Dendritic cell treated with granulocyte-macrophage colony-stimulating factor and Interleukin-4, amounts not matched to agents 40 ng/mL and 50 ng/mL, for 4 days (primary cell): ENCODE data around the gene NSD1.
"Not testable (repeated sequence)": the region's sequence is repeated elsewhere in the genome, so short reads cannot be mapped to it uniquely, and the experiment has no call there.

ENCODE experiments used
- H3K27ac Mint-ChIP-seq: one replicate; pipeline ENCODE4 v1.8.0; 2022; ENCODE audit warnings: mild to moderate bottlenecking, mixed read lengths
- H3K27me3 Mint-ChIP-seq: one replicate; pipeline ENCODE4 v1.8.0; 2022; ENCODE audit warnings: mild to moderate bottlenecking, mixed read lengths
- H3K36me3 Mint-ChIP-seq: one replicate; pipeline ENCODE4 v1.8.0; 2022; ENCODE audit warnings: low read depth, mixed read lengths
- H3K4me1 Mint-ChIP-seq: one replicate; pipeline ENCODE4 v1.8.0; 2022; ENCODE audit warnings: low read depth, mixed read lengths
- H3K4me3 Mint-ChIP-seq: one replicate; pipeline ENCODE4 v1.8.0; 2022; ENCODE audit warnings: mild to moderate bottlenecking, moderate library complexity, mixed read lengths
- H3K9me3 Mint-ChIP-seq: one replicate; pipeline ENCODE4 v1.8.0; 2022; ENCODE audit warnings: mixed read lengths
- intact Hi-C: fragments of 100-400 bp; cut with micrococcal nuclease; formaldehyde crosslinking; loops from one replicate; pipeline ENCODE4 v1.15.0; 2022

NSD1 gene

GRCh38 chr5:177230660-177231059 is 97.1 kb downstream of the NSD1 start:
- intact Hi-C loops: no loop called here
- no peaks in the 10 kb centered on the region for H3K27me3 Mint-ChIP-seq
- H3K27ac Mint-ChIP-seq: no peak overlapping the region
- H3K4me1 Mint-ChIP-seq: peaks cover 7% of the 10 kb centered on the region
- no peak overlapping the region for H3K4me3 Mint-ChIP-seq
- H3K9me3 Mint-ChIP-seq: no peaks in the 10 kb centered on the region
- H3K36me3 Mint-ChIP-seq: peaks cover 62% of the 10 kb centered on the region

- Mint-ChIP-seq H3K27ac (no peak overlapping the region), H3K9me3 (no peaks in the 10 kb centered on the region), H3K27me3 (no peaks in the 10 kb centered on the region), H3K36me3 (peaks cover 64% of the 10 kb centered on the region), H3K4me3 (no peak overlapping the region), H3K4me1 (peaks cover 7% of the 10 kb centered on the region)
- intact Hi-C loops: no loop called here
These were observed 98.1 kb downstream of the NSD1 start for GRCh38 chr5:177231479-177232250.

GRCh38 chr5:177232358-177232757 is 98.8 kb downstream of the NSD1 start:
- Mint-ChIP-seq H3K27ac (no peak overlapping the region), H3K4me3 (no peak overlapping the region), H3K36me3 (peaks cover 70% of the 10 kb centered on the region), H3K4me1 (peaks cover 7% of the 10 kb centered on the region), H3K27me3 (no peaks in the 10 kb centered on the region), H3K9me3 (no peaks in the 10 kb centered on the region)
- intact Hi-C loops: no loop called here

- Mint-ChIP-seq H3K4me1 (peaks cover 7% of the 10 kb centered on the region), H3K4me3 (no peak overlapping the region), H3K36me3 (peaks cover 74% of the 10 kb centered on the region), H3K9me3 (no peaks in the 10 kb centered on the region), H3K27me3 (no peaks in the 10 kb centered on the region), H3K27ac (no peak overlapping the region)
- intact Hi-C loops: no loop called here
These were observed 99.2 kb downstream of the NSD1 start for GRCh38 chr5:177232761-177233160.

GRCh38 chr5:177233206-177233605 is 99.6 kb downstream of the NSD1 start:
- intact Hi-C loops: no loop called here
- Mint-ChIP-seq H3K9me3 (no peaks in the 10 kb centered on the region), H3K27ac (no peak overlapping the region), H3K27me3 (no peaks in the 10 kb centered on the region), H3K36me3 (peaks cover 77% of the 10 kb centered on the region), H3K4me3 (no peak overlapping the region), H3K4me1 (peaks cover 7% of the 10 kb centered on the region)

GRCh38 chr5:177233802-177234201 is 100.2 kb downstream of the NSD1 start:
- Mint-ChIP-seq H3K9me3 (no peaks in the 10 kb centered on the region), H3K4me3 (no peak overlapping the region), H3K27me3 (no peaks in the 10 kb centered on the region), H3K4me1 (peaks cover 7% of the 10 kb centered on the region), H3K36me3 (peaks cover 79% of the 10 kb centered on the region), H3K27ac (no peak overlapping the region)
- intact Hi-C loops: no loop called here

GRCh38 chr5:177234841-177235240 is 101.3 kb downstream of the NSD1 start:
- peaks cover 7% of the 10 kb centered on the region for H3K4me1 Mint-ChIP-seq
- no peaks in the 10 kb centered on the region for H3K9me3 Mint-ChIP-seq
- H3K4me3 Mint-ChIP-seq: no peak overlapping the region
- H3K27ac Mint-ChIP-seq: no peak overlapping the region
- no peaks in the 10 kb centered on the region for H3K27me3 Mint-ChIP-seq
- peaks cover 79% of the 10 kb centered on the region for H3K36me3 Mint-ChIP-seq
- intact Hi-C loops: no loop called here

- intact Hi-C loops: loop anchor here (10.0 kb wide), 1 partner anchor 127 kb away; no protein-coding TSS in a partner anchor
- Mint-ChIP-seq H3K9me3 (no peaks in the 10 kb centered on the region), H3K27me3 (no peaks in the 10 kb centered on the region), H3K4me1 (no peaks in the 10 kb centered on the region), H3K4me3 (no peak overlapping the region), H3K27ac (no peak overlapping the region), H3K36me3 (peaks cover 92% of the 10 kb centered on the region)
These were observed 108.2 kb downstream of the NSD1 start for GRCh38 chr5:177241768-177242167.

- no peaks in the 10 kb centered on the region for H3K9me3 Mint-ChIP-seq
- H3K27ac Mint-ChIP-seq: no peak overlapping the region
- H3K4me3 Mint-ChIP-seq: no peak overlapping the region
- peaks cover 93% of the 10 kb centered on the region for H3K36me3 Mint-ChIP-seq
- H3K27me3 Mint-ChIP-seq: no peaks in the 10 kb centered on the region
- intact Hi-C loops: loop anchor here (10.0 kb wide), 1 partner anchor 128 kb away; no protein-coding TSS in a partner anchor
- no peaks in the 10 kb centered on the region for H3K4me1 Mint-ChIP-seq
These were observed 108.7 kb downstream of the NSD1 start for GRCh38 chr5:177242304-177242703.

- Mint-ChIP-seq H3K36me3 (peaks cover 92% of the 10 kb centered on the region), H3K4me1 (no peaks in the 10 kb centered on the region), H3K27me3 (no peaks in the 10 kb centered on the region), H3K4me3 (no peak overlapping the region), H3K9me3 (no peaks in the 10 kb centered on the region), H3K27ac (no peak overlapping the region)
- intact Hi-C loops: loop anchor here (10.0 kb wide), 1 partner anchor 135 kb away; no protein-coding TSS in a partner anchor
These were observed 116.4 kb downstream of the NSD1 start for GRCh38 chr5:177249761-177250537.

- intact Hi-C loops: no loop called here
- H3K4me1 Mint-ChIP-seq: no peaks in the 10 kb centered on the region
- H3K27ac Mint-ChIP-seq: no peak overlapping the region
- H3K36me3 Mint-ChIP-seq: peaks cover 92% of the 10 kb centered on the region
- H3K27me3 Mint-ChIP-seq: no peaks in the 10 kb centered on the region
- H3K9me3 Mint-ChIP-seq: no peaks in the 10 kb centered on the region
- no peak overlapping the region for H3K4me3 Mint-ChIP-seq
These were observed 119.7 kb downstream of the NSD1 start for GRCh38 chr5:177253252-177253651.

GRCh38 chr5:177256296-177256695 is 122.7 kb downstream of the NSD1 start:
- no peak overlapping the region for H3K4me3 Mint-ChIP-seq
- no peaks in the 10 kb centered on the region for H3K4me1 Mint-ChIP-seq
- intact Hi-C loops: no loop called here
- no peaks in the 10 kb centered on the region for H3K27me3 Mint-ChIP-seq
- no peak overlapping the region for H3K27ac Mint-ChIP-seq
- no peaks in the 10 kb centered on the region for H3K9me3 Mint-ChIP-seq
- peaks cover 100% of the 10 kb centered on the region for H3K36me3 Mint-ChIP-seq

GRCh38 chr5:177258711-177259110 is 125.1 kb downstream of the NSD1 start:
- intact Hi-C loops, H3K27ac Mint-ChIP-seq, H3K4me3 Mint-ChIP-seq, H3K9me3 Mint-ChIP-seq, H3K27me3 Mint-ChIP-seq, H3K4me1 Mint-ChIP-seq: not testable (repeated sequence)
- peaks cover 99% of the 10 kb centered on the region for H3K36me3 Mint-ChIP-seq

GRCh38 chr5:177260961-177261360 is 127.4 kb downstream of the NSD1 start:
- Mint-ChIP-seq H3K4me1 (no peaks in the 10 kb centered on the region), H3K36me3 (peaks cover 94% of the 10 kb centered on the region), H3K4me3 (no peak overlapping the region), H3K27me3 (no peaks in the 10 kb centered on the region), H3K27ac (no peak overlapping the region), H3K9me3 (no peaks in the 10 kb centered on the region)
- intact Hi-C loops: no loop called here
